ENCODE measurements around the gene CDK5. TPM values are rescaled to one million over a fixed set of nuclear protein-coding genes. Genes with fewer than 3 reads are reported as not detected.

CDK5 gene
- total and polyA plus RNA-seq, 9 of the 15 experiments (the other 6 are each of a cell fraction or from before 2014, with no cell fraction given): 3.2 to 38.0 (median 27.5) TPM

GRCh38 chr7:151018421-151019129 is 39.1 kb downstream of the CDK5 start (continued):
- TF ChIP-seq, protein P1, sequence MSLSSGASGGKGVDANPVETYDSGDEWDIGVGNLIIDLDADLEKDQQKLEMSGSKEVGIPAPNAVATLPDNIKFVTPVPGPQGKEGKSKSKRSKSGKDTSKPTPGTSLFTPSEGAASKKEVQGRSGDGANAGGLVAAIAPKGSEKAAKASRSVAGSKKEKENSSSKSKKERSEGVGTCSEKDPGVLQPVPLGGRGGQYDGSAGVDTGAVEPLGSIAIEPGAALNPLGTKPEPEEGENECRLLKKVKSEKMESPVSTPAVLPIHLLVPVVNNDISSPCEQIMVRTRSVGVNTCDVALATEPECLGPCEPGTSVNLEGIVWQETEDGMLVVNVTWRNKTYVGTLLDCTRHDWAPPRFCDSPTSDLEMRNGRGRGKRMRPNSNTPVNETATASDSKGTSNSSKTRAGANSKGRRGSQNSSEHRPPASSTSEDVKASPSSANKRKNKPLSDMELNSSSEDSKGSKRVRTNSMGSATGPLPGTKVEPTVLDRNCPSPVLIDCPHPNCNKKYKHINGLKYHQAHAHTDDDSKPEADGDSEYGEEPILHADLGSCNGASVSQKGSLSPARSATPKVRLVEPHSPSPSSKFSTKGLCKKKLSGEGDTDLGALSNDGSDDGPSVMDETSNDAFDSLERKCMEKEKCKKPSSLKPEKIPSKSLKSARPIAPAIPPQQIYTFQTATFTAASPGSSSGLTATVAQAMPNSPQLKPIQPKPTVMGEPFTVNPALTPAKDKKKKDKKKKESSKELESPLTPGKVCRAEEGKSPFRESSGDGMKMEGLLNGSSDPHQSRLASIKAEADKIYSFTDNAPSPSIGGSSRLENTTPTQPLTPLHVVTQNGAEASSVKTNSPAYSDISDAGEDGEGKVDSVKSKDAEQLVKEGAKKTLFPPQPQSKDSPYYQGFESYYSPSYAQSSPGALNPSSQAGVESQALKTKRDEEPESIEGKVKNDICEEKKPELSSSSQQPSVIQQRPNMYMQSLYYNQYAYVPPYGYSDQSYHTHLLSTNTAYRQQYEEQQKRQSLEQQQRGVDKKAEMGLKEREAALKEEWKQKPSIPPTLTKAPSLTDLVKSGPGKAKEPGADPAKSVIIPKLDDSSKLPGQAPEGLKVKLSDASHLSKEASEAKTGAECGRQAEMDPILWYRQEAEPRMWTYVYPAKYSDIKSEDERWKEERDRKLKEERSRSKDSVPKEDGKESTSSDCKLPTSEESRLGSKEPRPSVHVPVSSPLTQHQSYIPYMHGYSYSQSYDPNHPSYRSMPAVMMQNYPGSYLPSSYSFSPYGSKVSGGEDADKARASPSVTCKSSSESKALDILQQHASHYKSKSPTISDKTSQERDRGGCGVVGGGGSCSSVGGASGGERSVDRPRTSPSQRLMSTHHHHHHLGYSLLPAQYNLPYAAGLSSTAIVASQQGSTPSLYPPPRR (CRISPR knock-in tag; IDR thresholded peaks at IDR 0.05; ENCODE audit: borderline replicate concordance): no peak
- TF ChIP-seq ZC3H4 (CRISPR knock-in tag; IDR thresholded peaks at IDR 0.05; ENCODE audit: borderline replicate concordance) (0 out of 2 replicates have a peak, but pooled peaks have one; percentile 40), ZNF551 (CRISPR knock-in tag; IDR thresholded peaks at IDR 0.05) (no peak), HNRNPL (IDR thresholded peaks at IDR 0.05; ENCODE audit: low read depth, low read length) (peak; percentile 40; the same call in 1 of the 2 replicates)
- TF ChIP-seq, protein P2, sequence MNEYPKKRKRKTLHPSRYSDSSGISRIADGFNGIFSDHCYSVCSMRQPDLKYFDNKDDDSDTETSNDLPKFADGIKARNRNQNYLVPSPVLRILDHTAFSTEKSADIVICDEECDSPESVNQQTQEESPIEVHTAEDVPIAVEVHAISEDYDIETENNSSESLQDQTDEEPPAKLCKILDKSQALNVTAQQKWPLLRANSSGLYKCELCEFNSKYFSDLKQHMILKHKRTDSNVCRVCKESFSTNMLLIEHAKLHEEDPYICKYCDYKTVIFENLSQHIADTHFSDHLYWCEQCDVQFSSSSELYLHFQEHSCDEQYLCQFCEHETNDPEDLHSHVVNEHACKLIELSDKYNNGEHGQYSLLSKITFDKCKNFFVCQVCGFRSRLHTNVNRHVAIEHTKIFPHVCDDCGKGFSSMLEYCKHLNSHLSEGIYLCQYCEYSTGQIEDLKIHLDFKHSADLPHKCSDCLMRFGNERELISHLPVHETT (CRISPR knock-in tag; conservative IDR thresholded peaks at IDR 0.05 in 1 of 2, IDR thresholded peaks at IDR 0.05 in 1 of 2): 0 out of 4 replicates have a peak, but pooled peaks of 1 of the 2 experiments have one; percentile 7
- TF ChIP-seq, protein P3, sequence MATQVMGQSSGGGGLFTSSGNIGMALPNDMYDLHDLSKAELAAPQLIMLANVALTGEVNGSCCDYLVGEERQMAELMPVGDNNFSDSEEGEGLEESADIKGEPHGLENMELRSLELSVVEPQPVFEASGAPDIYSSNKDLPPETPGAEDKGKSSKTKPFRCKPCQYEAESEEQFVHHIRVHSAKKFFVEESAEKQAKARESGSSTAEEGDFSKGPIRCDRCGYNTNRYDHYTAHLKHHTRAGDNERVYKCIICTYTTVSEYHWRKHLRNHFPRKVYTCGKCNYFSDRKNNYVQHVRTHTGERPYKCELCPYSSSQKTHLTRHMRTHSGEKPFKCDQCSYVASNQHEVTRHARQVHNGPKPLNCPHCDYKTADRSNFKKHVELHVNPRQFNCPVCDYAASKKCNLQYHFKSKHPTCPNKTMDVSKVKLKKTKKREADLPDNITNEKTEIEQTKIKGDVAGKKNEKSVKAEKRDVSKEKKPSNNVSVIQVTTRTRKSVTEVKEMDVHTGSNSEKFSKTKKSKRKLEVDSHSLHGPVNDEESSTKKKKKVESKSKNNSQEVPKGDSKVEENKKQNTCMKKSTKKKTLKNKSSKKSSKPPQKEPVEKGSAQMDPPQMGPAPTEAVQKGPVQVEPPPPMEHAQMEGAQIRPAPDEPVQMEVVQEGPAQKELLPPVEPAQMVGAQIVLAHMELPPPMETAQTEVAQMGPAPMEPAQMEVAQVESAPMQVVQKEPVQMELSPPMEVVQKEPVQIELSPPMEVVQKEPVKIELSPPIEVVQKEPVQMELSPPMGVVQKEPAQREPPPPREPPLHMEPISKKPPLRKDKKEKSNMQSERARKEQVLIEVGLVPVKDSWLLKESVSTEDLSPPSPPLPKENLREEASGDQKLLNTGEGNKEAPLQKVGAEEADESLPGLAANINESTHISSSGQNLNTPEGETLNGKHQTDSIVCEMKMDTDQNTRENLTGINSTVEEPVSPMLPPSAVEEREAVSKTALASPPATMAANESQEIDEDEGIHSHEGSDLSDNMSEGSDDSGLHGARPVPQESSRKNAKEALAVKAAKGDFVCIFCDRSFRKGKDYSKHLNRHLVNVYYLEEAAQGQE (IDR thresholded peaks at IDR 0.05; ENCODE audit: borderline replicate concordance): no peak
- TF ChIP-seq, protein P3 (CRISPR knock-in tag; IDR thresholded peaks at IDR 0.05; ENCODE audit: low read depth): 0 out of 2 replicates have a peak, but pooled peaks have one; percentile 4

Measured in K562 (cell line).